Heart left ventricle (tissue), 16 donors: ENCODE results near the gene ABCC6. TPM values are rescaled to one million over a fixed set of nuclear protein-coding genes. Genes with fewer than 3 reads are reported as not detected.
A peak's percentile ranks its signal among the peaks of the same experiment; 100 is the strongest.
"Not testable (repeated sequence)": the region's sequence is repeated elsewhere in the genome, so short reads cannot be mapped to it uniquely, and the experiment has no call there.

ENCODE experiments used
- ATAC-seq, 4 donors: fragments of 200-7000 bp; cut with Tn5 transposase; one replicate each; pipeline ENCODE4 v1.9.1; 2020 to 2022; ENCODE audit warnings: moderate library complexity in 4 of 4, mild to moderate bottlenecking in 3 of 4, moderate number of reproducible peaks in 1 of 4
- DNase-seq, 5 donors: peaks; one replicate each; pipeline ENCODE4 v3.0.0-alpha.2; 2020
- H3K27ac ChIP-seq, 12 donors: fragments of 200-600 bp; sonication (generic) in 4 of 12; one replicate each; pipeline versions ENCODE4 v1.5.0 to v1.8.0; 2016 to 2022; ENCODE audit warnings: mild to moderate bottlenecking in 2 of 12
- H3K27me3 ChIP-seq, 9 donors: fragments of 200-600 bp; sonication (generic) in 2 of 9; one replicate each; pipeline versions ENCODE4 v1.5.1 to v1.8.0; 2016 to 2022; ENCODE audit warnings: mild to moderate bottlenecking in 3 of 9
- H3K36me3 ChIP-seq, 9 donors: fragments of 200-600 bp; sonication (generic) in 2 of 9; one replicate each; pipeline versions ENCODE4 v1.5.0 to v1.8.0; 2018 to 2022; ENCODE audit warnings: mild to moderate bottlenecking in 2 of 9
- H3K4me1 ChIP-seq, 12 donors: fragments of 200-600 bp; sonication (generic) in 4 of 12; one replicate each; pipeline versions ENCODE4 v1.5.0 to v1.8.0; 2016 to 2022; ENCODE audit warnings: mild to moderate bottlenecking in 3 of 12
- H3K4me3 ChIP-seq, 12 donors: fragments of 200-600 bp; sonication (generic) in 4 of 12; one replicate each; pipeline versions ENCODE4 v1.5.0 to v1.8.0; 2017 to 2022; ENCODE audit warnings: mild to moderate bottlenecking in 9 of 12, moderate library complexity in 4 of 12
- H3K9me3 ChIP-seq, 12 donors: fragments of 200-600 bp; sonication (generic) in 4 of 12; one replicate each; pipeline versions ENCODE4 v1.5.0 to v1.8.0; 2016 to 2022; ENCODE audit warnings: mild to moderate bottlenecking in 1 of 12
- CTCF ChIP-seq, 12 donors: fragments of 200-600 bp; sonication (generic) in 4 of 12; IDR thresholded peaks; one replicate each; pipeline versions ENCODE4 v1.5.0 to v1.8.0; 2018 to 2022; ENCODE audit warnings: antibody characterized with exemption in 12 of 12, mild to moderate bottlenecking in 5 of 12
- POLR2A ChIP-seq, 2 donors: fragments of 450-650 bp; IDR thresholded peaks; one replicate each; pipeline ENCODE4 v1.6.1; 2017; ENCODE audit warnings: antibody characterized with exemption in 2 of 2, mild to moderate bottlenecking in 2 of 2, moderate library complexity in 2 of 2
- WGBS, 4 donors: extraction: QIAGEN DNeasy Blood & Tissue Kit in 2 of 4; methylation state at CpG; one replicate each; pipeline versions ENCODE4 v1.1.5 to v1.1.7; 2013 to 2018; 5-methylcytosine and 5-hydroxymethylcytosine counted together
- intact Hi-C, 10 donors: fragments of 100-400 bp; cut with DNase I; formaldehyde crosslinking; loops; one replicate each; pipeline versions ENCODE4 v1.11.1 to v1.14.2; 2022
- polyA plus RNA-seq, 2 donors: library from polyadenylated mRNA; stranded (reverse); fragments of 200-250 nt; gene quantifications; one replicate each; pipeline ENCODE4 v1.2.3, GENCODE V29; 2013
- total RNA-seq, 9 donors: library from RNA; depleted of rRNA in 2 of 9; stranded (reverse); fragments of >200 nt in 2 of 9; fragmentation: NEBNext Ultra II Directional in 3 of 9; extraction: Animal tissue kit (Norgen Biotek cat#: 25700) in 3 of 9; gene quantifications; one replicate each; pipeline versions ENCODE4 v1.1.0 to v1.2.4, GENCODE V29; 2016 to 2023
- donor health status: ischemic (EF 13 %, LVEDD 7.1; RV severe dilation, severe dysfunction).
- donor health status: healthy with polysubstance abuse.
- donor health status: DM: no; HTN: yes; CAD: no.
- donor health status: DM: no; HTN: no; CAD: no.
- donor health status: ischemic (EF 25% LVEDD 6.9; RV normal size, moderate dysfunction).
- donor health status: ischemic (EF 25% LVEDD 5.7; RV mildly dilated, moderate dysfunction).
- donor health status: healthy.
- donor health status: DM: yes; HTN: yes; CAD: no.
- donor health status: ischemic (EF 35%, LVEDD 5.7; RV mildly dilated, moderate dysfunction).
- donor health status: nonischemic (EF 11% LVEDD 7.7; RV severe dilation, severe dysfunction).
- donor health status: DM: yes; HTN: yes; CAD: no.
- donor health status: PGD.
- donor health status: ischemic (EF 29% LVEDD 5.4; RV normal size, mild dysfunction).
- donor health status: nonischemic (EF 23%, LVEDD 6.1; RV moderate dilation, normal function).

The ABCC6 gene
- total and polyA plus RNA-seq, 11 donors = 0.14 to 3.8 (median 1.3) TPM; not detected in 3

- H3K36me3 ChIP-seq = no peaks in the 10 kb centered on the region
- H3K27ac ChIP-seq = no peak overlapping the region
- TF ChIP-seq POLR2A (IDR thresholded peaks at IDR 0.05) = no peak
- no peak for TF ChIP-seq CTCF (IDR thresholded peaks at IDR 0.05)
- no peak for DNase-seq
- 70 to 90% (median 74%) methylated on average over 3 to 4 of the region's 4 CpGs for WGBS, 4 donors
- H3K4me1 ChIP-seq = no peaks in the 10 kb centered on the region
- H3K27me3 ChIP-seq = peaks cover 0 to 5% (median 0%) of the 10 kb centered on the region in 9 donors
- no peak overlapping the region for H3K4me3 ChIP-seq
- H3K9me3 ChIP-seq = no peaks in the 10 kb centered on the region
- intact Hi-C loops = no loop called here
- ATAC-seq = no peak
Measured at GRCh38 chr16:16185095-16185494, 38.2 kb downstream of the ABCC6 start.

GRCh38 chr16:16184594-16184993 lies 38.7 kb downstream of the ABCC6 start:
- ATAC-seq (no peak), DNase-seq (peak in 1 of 5 donors; percentile 41)
- H3K36me3 ChIP-seq = no peaks in the 10 kb centered on the region
- H3K9me3 ChIP-seq = no peaks in the 10 kb centered on the region
- no peak overlapping the region for H3K4me3 ChIP-seq
- 78 to 87% (median 86%) methylated on average over 4 to 5 of the region's 5 CpGs for WGBS, 4 donors
- intact Hi-C loops = no loop called here
- H3K27me3 ChIP-seq = peaks cover 0 to 5% (median 0%) of the 10 kb centered on the region in 9 donors
- H3K4me1 ChIP-seq = no peaks in the 10 kb centered on the region
- no peak overlapping the region for H3K27ac ChIP-seq
- TF ChIP-seq POLR2A (IDR thresholded peaks at IDR 0.05) = no peak
- TF ChIP-seq CTCF (IDR thresholded peaks at IDR 0.05) = no peak

- H3K27ac ChIP-seq = no peak overlapping the region
- no peaks in the 10 kb centered on the region for H3K4me1 ChIP-seq
- no peaks in the 10 kb centered on the region for H3K36me3 ChIP-seq
- no peak overlapping the region for H3K4me3 ChIP-seq
- TF ChIP-seq CTCF (IDR thresholded peaks at IDR 0.05) (no peak), POLR2A (IDR thresholded peaks at IDR 0.05) (no peak)
- peak in 1 of 5 donors; percentile 15 for DNase-seq
- H3K27me3 ChIP-seq = peaks cover 0 to 5% (median 0%) of the 10 kb centered on the region in 9 donors
- no peak for ATAC-seq
- intact Hi-C loops = no loop called here
- WGBS, 4 donors = 74 to 85% (median 80%) methylated on average over 8 of the region's 8 CpGs
- H3K9me3 ChIP-seq = no peaks in the 10 kb centered on the region
Measured at GRCh38 chr16:16183562-16183961, 39.7 kb downstream of the ABCC6 start.

- no peaks in the 10 kb centered on the region for H3K9me3 ChIP-seq
- intact Hi-C loops = no loop called here
- TF ChIP-seq CTCF (IDR thresholded peaks at IDR 0.05) = no peak
- no peak for TF ChIP-seq POLR2A (IDR thresholded peaks at IDR 0.05)
- H3K4me3 ChIP-seq = no peak overlapping the region
- H3K27me3 ChIP-seq = peaks cover 0 to 5% (median 0%) of the 10 kb centered on the region in 9 donors
- 78 to 87% (median 82%) methylated on average over 4 to 8 of the region's 8 CpGs for WGBS, 4 donors
- peak in 1 of 5 donors; percentile 8 for DNase-seq
- ATAC-seq = no peak
- H3K4me1 ChIP-seq = no peaks in the 10 kb centered on the region
- H3K27ac ChIP-seq = no peak overlapping the region
- H3K36me3 ChIP-seq = no peaks in the 10 kb centered on the region
Measured at GRCh38 chr16:16182918-16183317, 40.4 kb downstream of the ABCC6 start.

GRCh38 chr16:16181748-16182147 lies 41.5 kb downstream of the ABCC6 start:
- DNase-seq = peak in 1 of 5 donors; percentile 1
- 62 to 70% (median 66%) methylated on average over 3 of the region's 3 CpGs for WGBS, 4 donors

More at GRCh38 chr16:16181748-16182147, 41.5 kb downstream of the ABCC6 start:
- ATAC-seq, H3K9me3 ChIP-seq, H3K4me1 ChIP-seq, intact Hi-C loops, H3K27me3 ChIP-seq, H3K4me3 ChIP-seq, H3K27ac ChIP-seq, H3K36me3 ChIP-seq: not testable (repeated sequence)
